GM21390 (cell line): ENCODE data around the gene OAF.
"Not testable (repeated sequence)": the region's sequence is repeated elsewhere in the genome, so short reads cannot be mapped to it uniquely, and the experiment has no call there.

Source experiments
- ATAC-seq: cut with Tn5 transposase; IDR thresholded peaks from one replicate; pipeline ENCODE4 v1.9.1; 2021; ENCODE audit not compliant: unreplicated experiment

The OAF gene

DNA sequence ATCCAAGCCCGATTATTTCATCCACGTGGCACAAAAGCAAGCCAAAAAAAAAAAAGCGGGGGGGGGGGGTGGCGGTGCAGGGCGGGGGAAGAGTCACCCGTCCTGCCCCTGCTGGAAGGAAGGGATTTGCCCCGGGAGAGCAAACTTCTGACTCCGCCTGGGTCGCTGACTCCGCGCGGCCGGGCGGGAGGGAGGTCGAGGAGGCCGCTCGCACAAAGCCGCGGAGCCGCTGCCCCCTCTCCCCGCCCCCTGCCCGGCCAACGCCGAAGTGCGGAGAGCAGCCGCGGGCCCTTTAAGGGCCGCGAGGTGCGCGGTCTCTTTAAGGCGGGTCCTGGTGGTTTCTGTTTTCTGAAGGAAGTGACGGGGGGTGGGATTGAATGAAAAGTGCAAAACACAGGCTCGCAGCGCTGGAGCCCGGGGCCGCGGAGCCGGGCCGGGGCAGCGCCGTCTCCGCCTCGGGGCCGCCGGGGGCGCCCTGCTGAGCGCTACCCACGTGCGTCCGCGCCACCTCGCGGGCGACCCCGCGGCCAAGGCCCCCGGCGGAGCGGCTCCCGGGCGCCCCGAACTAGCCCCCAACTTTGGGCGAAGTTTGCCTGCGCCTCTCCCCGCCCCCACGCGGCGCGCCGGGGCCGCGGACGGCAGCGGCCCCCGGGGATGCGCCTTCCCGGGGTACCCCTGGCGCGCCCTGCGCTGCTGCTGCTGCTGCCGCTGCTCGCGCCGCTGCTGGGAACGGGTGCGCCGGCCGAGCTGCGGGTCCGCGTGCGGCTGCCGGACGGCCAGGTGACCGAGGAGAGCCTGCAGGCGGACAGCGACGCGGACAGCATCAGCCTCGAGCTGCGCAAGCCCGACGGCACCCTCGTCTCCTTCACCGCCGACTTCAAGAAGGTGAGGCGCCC, at the start of gene OAF:
Gene OAF, plus strand, starts transcription at position 407 of the 896 bp plus-strand sequence. Its CDS starts 248 bp downstream, at position 655.
- ATAC-seq, result peak; percentile 89

DNA sequence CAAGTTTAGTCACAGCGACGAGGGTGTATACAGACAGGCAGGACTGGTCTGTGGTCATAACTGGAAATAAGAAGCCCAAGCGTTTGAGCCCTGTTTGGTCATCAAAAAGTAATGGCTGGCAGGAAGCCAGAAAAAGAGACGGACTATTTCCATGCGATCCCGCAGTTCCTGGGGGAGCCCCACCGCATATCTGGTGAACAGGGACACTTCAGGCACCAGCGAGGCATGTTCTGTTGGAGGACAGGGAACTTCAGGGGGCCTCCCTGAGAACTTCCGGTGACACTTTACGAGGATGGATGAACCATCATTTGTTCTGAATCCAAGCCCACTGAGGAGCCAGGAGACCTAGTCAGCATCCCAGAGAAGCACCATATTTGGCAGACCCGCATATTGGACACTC, 43.2 kb upstream of the OAF start:
- ATAC-seq, result no peak

DNA sequence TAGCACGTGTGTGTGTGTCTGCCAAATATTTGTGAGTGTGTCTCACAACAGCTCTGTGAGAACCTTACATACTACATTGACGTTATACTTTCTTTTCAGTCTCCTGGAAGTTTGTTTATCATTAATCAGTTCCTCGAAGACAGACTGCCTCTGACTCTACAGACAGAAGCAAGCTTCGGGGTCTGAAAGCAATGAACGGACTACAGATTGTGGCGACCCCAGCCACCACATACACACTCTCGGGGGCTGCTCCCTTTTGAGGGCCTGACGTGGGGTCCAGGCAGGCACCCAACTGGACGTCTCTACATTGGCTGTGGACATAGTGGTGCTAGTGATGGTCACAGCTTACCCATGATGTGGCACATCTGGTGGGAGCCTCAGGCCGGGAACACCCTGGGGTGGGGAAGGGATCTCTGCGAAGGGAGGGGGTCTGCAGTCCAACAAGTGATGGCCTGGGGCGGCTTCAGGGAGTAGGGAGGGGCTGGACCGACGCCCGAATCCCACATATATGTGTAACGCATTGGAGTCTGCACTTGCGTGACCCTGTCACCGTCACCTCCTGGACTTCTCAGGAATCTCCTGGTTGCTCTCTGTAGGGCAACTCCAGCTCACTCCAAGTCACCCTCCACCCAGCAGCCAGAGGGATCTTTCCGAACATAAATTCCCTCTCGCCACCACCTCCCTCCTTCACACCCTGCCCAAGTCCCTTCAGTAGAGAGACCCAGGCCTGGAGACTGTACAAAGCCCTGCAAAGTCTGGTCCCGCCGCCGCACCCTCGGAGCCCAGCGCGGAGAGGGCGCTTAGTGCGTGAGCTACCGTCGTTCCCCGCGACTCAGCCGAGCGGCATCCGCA, 42.5 kb upstream of the OAF start:
- ATAC-seq, result no peak

DNA sequence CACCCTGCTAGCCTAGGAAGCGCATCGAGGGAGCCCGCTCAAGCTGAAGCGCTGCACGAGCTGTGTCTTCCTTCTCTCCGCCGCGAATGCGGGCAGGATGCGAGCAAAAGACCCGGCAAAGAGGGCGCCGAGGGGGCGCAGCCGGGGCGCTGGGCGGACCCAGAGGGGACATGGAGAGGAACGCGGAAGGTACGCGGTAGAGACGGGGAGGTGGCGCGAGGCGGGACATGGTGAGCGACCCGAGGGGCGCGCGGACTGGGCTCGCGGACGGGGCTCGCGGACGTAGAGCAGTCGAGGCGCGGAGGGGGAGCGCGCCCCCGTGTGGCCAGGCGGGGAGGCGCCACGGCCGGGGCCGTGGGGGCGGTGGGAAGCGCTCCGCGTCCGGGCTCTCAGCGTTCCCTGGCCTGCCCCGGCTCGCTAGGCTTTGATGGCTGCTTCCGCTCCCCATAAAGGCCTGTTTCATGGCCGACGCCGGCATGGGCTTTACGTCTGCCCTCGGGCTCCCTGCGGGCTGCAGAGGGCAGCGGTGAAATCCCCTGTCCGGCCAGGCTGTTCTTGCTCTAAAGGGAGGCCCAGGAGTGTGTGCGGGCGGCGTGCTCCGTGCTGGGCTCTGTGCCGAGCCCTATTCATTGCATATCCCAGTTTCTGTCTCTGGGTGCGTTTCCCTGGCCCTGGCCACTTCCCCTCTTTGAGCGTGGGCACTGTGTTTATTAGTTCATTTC, 41.7 kb upstream of the OAF start:
- peak; percentile 61 for ATAC-seq

DNA sequence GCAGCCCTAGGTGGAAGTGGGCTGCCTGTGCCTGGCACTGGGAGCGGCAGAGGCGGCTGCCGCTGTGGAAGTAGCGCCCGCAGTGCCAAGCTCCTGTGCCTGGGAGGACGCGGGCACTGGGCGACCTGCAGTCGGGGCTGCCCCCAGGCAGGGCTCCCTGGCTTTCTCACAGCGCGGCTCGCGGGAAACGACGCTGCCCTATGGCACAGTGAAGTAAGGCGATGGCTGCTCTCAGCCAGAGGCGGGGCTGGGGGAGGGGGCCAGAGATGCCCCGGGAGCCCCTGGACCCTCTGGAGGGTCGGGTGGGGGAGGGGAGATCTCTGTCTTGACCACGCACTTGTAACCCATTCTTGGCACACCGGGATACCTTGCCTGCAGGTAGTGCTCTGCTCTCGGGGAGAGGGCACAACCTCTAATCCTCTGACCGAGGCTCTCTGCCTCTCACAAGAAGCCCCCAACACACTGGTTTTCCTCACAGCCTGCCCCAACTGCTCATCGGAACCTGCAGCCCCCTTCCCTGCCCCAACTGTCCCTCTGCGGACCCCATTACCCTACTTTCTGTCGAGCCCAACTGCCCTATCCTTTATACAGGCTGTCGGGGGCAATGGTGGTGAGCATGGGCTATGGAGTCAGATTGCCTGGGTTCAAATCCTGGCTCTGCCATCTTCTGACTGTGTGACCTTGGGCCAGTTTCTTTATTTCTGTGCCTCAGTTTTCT, 40.7 kb upstream of the OAF start:
- no peak for ATAC-seq

DNA sequence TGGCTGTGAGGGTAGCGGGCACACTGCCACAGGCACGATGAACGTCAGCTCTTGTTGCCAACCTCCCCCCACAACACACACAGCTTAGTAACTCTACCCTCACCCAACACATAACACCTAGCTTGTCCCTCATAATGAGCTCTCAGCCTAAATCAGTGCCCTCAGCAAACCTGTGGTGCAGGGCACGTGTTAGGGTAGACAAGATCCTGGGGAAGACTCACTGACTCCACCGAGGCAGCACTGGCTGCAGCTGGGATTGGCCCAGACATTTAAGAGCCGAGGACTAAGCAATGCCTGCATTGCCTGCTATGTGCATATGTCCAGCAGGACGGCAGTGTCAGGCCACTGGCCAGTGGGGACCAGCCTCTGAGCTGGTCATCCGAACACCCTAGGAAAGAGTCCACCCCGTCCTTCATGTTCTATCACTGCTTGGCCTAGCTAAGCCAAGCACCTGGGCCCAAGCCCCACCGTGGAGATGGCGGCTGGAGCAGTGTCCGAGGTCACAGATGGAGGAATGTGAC, 40.0 kb upstream of the OAF start:
- ATAC-seq, result no peak

DNA sequence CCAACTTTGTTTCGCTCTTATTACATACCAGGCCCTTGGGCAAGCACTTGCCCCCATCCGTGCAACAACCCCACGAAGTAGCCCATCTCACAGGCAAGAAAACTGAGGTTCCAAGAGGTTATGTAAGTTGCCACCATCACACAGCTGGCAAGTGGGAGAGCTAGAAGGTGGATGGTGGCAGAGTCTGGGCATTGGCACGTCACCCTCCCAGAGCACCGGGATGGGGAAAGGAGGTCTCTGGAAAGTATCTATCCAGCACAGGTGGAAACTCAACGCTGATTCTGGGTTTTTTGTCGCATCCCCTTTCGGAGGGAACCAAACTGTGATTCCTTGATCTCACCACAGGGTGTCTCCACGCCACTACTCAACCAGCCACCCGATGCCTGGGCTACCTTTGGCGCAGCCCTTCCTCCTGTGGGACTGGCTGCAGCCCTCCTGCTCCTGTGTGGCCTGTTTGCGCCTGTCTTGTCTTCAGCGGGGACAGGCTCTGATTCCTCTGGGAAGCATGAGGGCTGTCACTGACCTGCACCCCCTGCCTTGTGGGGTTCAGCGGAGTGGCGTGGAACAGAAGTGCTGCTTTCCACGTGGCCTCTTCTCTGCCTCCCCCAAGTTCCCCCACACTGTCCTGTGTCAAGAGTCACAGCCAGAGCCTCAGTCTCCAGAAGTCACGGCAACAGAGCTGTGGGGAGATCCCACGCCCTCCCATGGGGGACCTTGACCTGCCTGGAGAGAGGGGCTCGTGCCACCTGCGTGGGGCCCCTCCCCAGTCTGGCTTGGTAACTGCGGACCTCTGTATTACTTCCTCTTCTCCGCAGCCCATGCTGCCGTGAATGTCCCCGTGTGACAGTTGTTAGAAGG, 38.5 kb upstream of the OAF start:
- ATAC-seq, result no peak

DNA sequence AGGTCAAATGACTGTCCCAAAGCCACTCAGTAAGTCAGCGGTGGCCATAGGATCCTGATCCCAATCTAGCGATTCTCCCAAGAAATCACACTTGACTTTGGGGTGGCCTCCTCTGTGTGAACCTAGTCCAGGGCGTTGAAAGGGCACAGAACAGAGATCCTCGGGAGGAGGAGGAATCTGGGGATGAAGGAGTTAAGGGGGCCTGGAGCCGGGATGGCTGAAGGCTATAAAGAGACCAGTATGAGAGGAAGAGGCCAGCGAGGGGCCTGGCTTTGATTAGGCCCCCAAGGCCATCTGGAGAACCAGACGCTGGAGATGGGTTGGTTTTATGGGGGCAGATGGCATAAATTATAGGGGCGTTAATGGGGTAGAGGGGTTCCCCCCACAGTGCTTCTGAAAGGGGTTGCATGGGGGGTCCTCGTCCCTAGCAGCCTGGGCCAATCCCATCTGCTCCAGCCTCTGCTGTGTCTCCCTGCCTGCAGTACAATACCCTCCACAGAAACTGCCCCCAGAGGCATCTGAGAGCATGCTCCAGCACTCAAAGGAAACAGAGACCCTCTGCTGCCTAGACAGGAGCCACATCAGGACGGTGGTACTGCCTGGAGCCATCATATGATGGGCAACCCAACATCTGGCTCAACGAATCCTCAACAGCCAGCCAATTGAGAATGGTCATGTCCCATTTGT, 37.7 kb upstream of the OAF start:
- ATAC-seq, result no peak

DNA sequence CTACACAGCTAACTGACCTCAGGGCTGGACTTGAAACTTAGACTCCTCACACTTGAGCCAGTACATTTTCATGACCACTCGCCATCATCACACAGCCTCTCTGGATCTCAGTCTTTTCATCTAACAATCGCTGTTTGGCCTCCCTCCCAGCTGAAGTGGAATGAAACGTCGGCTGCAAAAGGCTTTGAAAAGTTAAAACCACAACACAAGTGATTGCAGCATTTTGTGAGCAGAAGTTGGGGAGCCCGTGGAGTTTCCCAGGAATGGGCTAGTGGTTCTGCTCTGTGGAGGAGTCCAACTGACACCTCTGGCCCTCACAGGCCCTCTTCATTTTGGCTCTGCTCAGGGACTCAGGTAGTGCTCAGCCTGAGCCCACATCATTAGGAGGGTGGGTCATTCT, 37.0 kb upstream of the OAF start:
- no peak for ATAC-seq

DNA sequence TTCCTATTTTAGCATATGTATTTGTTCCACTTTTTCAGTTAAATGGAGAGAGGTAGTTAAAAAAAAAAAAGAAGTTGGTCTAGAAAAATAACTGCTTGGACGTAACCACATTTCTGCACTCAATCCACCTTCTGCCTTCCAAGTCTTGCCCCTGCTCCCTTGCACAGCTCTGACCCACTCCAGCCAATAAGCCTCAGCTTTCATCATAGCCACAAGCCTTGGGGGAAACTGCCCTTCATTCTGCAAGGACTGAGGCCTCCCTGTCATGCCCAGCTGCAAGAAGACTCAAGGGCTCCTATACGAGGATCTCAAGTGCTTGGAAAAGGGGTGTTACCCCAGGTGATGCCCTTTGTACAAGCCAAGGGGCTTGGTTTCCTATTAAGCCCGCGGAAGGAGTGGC, 36.0 kb upstream of the OAF start:
- no peak for ATAC-seq

DNA sequence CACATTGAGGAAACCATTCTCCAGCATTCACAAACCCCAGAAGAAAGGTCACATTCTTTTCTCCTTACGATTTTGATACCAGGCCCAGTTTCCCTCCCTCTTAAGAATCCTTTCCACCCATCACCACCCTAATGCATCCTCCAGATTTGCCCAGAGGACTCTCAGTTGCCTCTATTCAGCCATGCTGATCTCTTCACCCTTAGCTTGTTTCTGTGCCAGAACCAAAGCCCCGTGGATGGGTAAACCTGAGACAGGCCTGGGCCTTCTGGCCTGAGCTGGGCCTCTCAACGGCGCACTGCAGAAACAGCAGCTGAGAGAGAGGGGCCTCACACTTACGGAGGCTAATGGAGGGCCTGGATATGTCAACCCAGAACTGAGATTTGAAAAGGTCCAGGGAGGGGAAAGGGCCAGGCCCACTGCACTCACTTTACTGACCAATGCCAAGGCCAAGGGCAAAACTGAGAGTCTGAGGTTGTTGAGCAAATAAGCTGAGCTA, 32.2 kb upstream of the OAF start:
- ATAC-seq, result no peak

DNA sequence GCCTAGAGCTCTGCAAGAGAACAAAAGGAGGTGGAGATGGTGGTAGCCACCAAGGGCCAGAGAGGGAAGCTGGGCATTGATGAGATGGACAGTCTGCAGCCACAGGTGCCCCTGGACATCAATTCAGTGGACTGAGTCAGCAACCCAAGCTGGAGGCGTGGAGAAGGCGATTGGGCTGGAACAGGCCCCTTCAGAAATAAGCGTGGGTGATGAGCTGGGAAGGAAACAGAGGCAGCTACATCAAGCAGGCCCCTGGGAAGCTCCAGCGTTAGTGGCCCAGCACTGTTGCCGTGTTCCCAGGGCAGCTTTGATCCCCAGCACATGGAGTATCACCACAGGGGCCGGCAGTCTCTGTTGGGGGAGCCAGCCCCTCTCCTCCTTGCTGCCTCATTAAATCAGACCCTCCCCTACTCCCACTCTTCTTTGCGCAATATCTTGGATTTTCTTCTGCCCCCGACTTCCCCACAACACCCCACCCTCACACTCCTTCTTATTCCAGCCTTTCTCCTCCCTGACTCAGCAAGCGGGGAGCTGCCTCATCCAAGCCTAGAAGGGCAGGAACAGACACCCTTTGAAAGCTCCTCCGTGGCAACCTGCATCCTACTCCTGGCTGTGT, 31.7 kb upstream of the OAF start:
- ATAC-seq, result no peak

DNA sequence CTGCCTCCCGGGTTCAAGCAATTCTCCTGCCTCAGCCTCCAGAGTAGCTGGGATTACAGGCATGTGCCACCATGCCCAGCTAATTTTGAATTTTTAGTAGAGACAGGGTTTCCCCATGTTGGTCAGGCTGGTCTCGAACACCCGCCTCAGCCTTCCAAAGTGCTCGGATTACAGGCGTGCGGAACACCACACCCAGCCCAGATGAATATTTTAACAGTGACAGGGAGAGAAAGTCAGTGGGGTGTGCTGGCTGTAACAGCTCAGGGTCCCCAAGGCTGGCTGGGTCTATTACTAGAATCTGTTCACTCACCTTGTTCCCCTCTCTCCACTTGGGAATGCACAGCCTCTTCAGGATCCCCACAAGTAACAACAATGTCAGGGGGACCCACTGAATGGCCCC, 30.8 kb upstream of the OAF start:
- ATAC-seq, result not testable (repeated sequence)

DNA sequence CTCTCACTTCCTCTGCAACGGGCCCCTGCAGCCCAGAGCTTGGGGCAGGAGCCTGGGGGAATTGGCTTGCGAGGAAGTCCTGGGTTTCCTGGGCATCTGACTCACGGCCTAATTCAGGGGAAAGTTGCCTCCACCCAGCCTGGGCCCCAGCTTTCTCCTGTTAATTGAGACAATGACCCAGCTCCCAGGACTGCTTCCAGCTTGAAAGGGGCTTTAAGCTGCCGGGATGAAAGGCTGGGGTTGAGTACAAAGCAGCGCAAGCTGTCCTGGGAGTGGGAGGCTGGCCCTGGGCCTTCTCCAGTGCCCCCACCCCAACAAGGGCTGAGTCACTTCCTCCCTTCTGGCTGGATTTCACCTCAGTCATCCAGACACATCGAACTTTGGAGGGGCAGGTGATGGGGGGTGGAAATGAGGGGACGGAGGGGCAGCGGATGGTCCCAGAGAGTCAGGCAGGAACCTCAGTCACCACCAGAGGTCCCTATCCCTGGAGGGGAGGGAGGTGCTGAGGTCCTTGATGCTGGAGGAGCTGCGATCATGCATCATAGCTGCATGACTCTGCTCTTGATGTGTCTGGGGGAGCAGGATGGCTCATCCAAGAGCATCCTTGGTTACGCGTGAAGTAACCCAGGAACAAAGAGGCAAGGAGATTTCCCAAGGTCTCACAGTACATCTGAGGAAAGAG, 30.1 kb upstream of the OAF start:
- no peak for ATAC-seq

DNA sequence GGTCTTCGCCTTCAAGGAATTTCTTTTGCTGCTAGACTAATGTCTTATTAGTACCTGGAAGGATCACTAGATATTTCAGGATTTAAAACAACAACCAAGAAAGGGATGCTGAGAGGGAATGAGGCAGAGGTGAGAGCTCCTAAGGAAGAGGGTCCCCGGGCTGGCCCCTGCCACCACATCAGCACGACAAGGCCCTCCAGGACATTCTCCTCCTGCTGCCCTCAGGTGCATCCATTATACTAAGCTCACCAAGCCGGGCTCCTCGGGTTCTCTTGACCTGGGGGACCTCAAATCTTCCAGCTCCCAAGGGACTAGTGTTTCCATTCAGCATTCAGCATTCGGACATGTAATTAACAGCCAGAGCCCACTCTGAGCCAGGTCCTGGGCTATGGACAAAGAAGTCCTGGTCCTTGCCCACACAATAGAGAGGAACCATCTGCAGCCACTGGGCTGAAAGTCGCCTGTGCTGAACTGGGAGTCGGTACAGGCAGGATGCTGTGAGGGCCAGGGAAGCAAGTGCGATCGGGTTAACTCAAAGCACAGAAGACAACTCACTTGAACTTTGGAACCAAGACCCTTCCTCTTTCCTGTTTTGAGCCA, 29.4 kb upstream of the OAF start:
- no peak for ATAC-seq

DNA sequence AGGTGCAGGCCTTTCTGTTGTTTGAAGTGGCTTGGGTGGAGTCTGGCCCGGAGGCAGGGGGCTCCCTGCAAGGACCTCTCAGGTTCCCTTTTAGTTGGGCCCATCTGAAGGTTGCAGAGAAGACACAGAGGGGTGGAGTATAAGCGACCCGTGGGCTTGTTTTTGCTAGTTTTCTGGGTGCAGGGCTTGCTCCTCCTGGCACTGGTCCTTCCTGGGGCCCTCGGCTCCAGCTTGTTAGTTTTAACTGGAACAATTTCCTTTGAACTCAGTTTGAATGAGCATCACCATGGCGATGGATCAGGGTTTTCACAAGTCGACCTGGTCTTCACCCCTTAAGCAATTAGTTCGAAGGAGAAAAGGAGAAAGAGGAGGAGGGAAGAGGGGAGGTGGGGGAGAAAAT, 28.5 kb upstream of the OAF start:
- no peak for ATAC-seq

DNA sequence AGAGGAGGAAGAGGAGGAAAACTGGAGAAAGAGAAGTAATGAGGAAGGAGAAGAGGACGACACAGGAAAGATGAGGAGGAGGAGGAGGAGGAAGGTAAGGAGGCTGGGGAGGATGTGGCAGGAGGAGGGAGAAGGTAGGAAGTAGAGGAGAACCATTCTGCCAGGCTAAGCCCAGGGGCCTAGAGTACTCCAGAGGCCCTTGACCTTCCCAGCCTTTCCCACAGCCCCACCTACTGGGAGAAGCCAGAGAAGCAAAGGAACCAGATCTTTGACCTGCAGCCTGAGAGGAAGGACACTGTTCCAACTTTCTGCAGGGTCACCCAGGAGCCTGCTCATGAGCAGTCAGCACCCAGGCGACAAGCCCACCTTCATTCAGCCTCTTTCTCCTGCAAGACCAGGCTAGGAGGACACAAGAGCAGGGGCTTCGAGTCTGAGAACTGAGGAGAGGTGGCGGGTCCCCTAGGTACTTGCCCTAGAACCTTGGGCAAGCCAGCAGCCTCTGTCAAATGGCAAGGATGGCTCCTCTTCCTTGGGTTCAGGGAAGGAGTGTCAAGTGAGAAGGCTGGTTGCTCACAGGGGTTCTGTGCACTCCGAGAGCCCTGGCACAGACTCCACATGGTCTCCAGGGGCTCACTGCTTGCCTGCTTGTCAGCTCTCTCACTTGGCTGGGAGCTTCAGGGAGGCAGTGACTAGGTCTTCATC, 27.9 kb upstream of the OAF start:
- ATAC-seq, result no peak
